HG03103 (cell line): Measurements from ENCODE around the gene GLIS1.

Experiments used
- ATAC-seq: cut with Tn5 transposase; IDR thresholded peaks from one replicate; pipeline ENCODE4 v1.9.1; 2021; ENCODE audit warnings: low read depth; ENCODE audit not compliant: unreplicated experiment

Gene GLIS1

GRCh38 chr1:53584777-53585107 lies 154.2 kb downstream of the GLIS1 start:
- no peak for ATAC-seq

- ATAC-seq: no peak
Observed at GRCh38 chr1:53583868-53584776, 154.8 kb downstream of the GLIS1 start.

- ATAC-seq: no peak
Observed at GRCh38 chr1:53583021-53583867, 155.7 kb downstream of the GLIS1 start.

- ATAC-seq: no peak
Observed at GRCh38 chr1:53582211-53583020, 156.5 kb downstream of the GLIS1 start.

GRCh38 chr1:53581476-53581875 lies 157.5 kb downstream of the GLIS1 start:
- ATAC-seq: no peak

GRCh38 chr1:53580739-53581475 lies 158.1 kb downstream of the GLIS1 start:
- no peak for ATAC-seq

- no peak for ATAC-seq
Observed at GRCh38 chr1:53580009-53580400, 159.0 kb downstream of the GLIS1 start.

GRCh38 chr1:53579221-53580008 lies 159.5 kb downstream of the GLIS1 start:
- ATAC-seq: no peak

- no peak for ATAC-seq
Observed at GRCh38 chr1:53578358-53578757, 160.6 kb downstream of the GLIS1 start.

- no peak for ATAC-seq
Observed at GRCh38 chr1:53577761-53578100, 161.2 kb downstream of the GLIS1 start.

GRCh38 chr1:53576866-53577760 lies 161.9 kb downstream of the GLIS1 start:
- ATAC-seq: no peak

- no peak for ATAC-seq
Observed at GRCh38 chr1:53576381-53576801, 162.6 kb downstream of the GLIS1 start.

- ATAC-seq: no peak
Observed at GRCh38 chr1:53575955-53576320, 163.0 kb downstream of the GLIS1 start.

- no peak for ATAC-seq
Observed at GRCh38 chr1:53575141-53575954, 163.6 kb downstream of the GLIS1 start.

- ATAC-seq: no peak
Observed at GRCh38 chr1:53574621-53575020, 164.3 kb downstream of the GLIS1 start.

- ATAC-seq: no peak
Observed at GRCh38 chr1:53573931-53574330, 165.0 kb downstream of the GLIS1 start.

- no peak for ATAC-seq
Observed at GRCh38 chr1:53573522-53573921, 165.4 kb downstream of the GLIS1 start.

- ATAC-seq: no peak
Observed at GRCh38 chr1:53572815-53573173, 166.2 kb downstream of the GLIS1 start.
